NCI-H1105 treated with DMSO at 0.1 percent for 48 hours (cell line): ENCODE measurements around the gene TMEM50A.
"Not testable (repeated sequence)": the region's sequence is repeated elsewhere in the genome, so short reads cannot be mapped to it uniquely, and the experiment has no call there.

Experiments
- DNase-seq: peaks from one replicate; lab custom pipeline; 2025; lab: John Stamatoyannopoulos, UW

Gene TMEM50A

GRCh38 chr1:25338188-25338981 lies at the start of gene TMEM50A:
TMEM50A (plus strand) TSS chr1:25338334; CDS start chr1:25340487, 2,153 bp downstream.
- peak; percentile 80 for DNase-seq

- DNase-seq: not testable (repeated sequence)
These were observed 49.5 kb upstream of the TMEM50A start for GRCh38 chr1:25288573-25289101.

GRCh38 chr1:25290043-25290442 lies 48.1 kb upstream of the TMEM50A start:
- DNase-seq: not testable (repeated sequence)

DNA sequence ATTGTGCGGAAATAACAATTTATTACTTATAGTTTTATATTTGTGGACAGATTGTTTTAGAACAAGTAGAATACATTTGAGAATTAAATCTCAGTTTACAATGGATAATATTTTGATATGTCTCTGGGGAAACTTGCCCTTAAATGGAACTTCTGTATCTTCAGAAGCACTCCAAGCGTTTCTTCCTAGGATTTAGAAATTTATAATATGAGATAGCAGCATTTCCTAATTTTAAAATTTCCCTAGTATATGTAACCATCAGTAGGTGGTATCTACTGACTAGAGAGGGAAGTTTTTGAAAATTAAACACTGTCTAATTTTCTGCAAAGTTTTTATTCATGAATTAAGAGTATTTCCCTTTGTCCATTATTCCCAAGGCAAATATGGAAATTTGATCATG lies 44.7 kb upstream of the TMEM50A start:
- not testable (repeated sequence) for DNase-seq

DNA sequence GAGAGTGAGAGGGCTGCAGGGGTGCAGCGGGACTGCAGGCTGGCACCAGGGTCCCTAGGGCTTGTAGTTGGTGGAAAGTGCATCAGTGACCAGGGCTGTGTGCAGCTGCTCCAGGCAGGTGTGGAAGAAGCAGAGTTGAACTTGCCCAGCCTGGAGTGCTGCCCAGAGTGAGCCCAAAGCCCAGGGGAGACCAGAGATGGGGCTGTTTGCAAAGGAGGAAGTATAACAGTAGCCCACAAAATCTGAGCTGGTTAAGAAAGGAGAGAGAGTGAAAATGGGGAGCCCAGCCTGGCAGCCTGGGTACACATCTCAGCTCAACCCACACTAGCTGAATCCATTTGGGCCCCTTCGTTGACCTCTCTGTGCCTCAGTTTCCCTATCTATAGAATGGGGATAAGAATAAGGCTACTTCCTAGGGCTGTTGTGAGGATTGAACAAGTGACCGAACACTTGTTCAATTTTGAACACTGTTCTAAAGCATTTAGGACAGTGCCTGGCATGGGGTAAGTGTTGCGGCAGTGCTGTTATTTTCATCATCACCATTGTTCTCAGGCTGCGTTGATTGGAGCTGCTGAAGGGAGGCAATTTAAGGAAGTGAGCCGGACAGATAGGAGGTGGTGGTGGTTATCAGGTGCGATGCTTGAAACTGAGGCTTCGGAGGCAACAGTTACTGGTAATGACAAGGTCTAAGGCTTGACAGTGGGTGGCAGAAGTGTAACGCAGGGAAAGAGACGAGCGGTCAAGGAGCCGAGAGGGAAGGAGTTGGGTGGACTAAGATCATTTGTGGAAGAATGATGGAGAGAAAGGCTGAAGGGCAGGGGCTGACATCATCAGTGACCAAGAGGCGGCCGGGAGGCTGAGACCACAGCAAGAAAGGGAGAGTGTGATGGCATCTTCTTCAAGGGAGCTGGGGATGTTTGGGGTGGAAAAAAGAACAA lies 43.0 kb upstream of the TMEM50A start:
- not testable (repeated sequence) for DNase-seq

- not testable (repeated sequence) for DNase-seq
These were observed 41.6 kb upstream of the TMEM50A start for GRCh38 chr1:25296501-25296900.

DNA sequence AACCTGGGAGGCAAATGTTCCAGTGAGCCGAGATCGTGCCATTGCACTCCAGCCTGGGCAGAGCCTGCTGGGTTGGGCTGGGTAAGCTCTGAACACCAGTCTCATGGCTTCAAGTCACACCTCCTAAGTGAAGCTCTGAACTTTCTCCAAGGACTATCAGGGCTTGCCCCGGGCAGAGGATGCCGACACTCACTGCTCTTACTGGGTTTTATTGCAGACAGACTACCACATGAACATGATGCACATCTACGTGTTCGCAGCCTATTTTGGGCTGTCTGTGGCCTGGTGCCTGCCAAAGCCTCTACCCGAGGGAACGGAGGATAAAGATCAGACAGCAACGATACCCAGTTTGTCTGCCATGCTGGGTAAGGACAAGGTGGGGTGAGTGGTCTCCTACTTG lies 37.4 kb upstream of the TMEM50A start:
- DNase-seq: not testable (repeated sequence)

DNA sequence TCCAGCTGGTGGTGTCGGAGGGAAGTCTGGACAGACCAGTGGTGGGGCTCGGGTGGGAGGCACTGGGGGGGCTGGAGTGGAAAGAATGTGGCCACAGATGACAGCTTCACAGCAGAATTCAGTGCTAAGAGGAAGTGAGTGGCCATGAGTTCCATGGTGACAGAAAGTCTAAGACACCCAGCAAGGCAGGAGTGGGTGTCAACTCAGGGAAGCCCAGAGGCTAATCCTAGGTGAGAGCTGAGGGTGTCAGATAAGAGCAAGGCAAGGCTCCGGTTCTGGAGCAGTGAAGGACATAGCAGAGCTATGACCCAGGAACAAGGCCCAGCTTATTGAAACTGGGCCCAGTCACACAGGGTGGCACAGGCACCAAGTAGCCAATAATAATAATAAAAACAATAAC lies 35.8 kb upstream of the TMEM50A start:
- DNase-seq: not testable (repeated sequence)

GRCh38 chr1:25304936-25305335 lies 33.2 kb upstream of the TMEM50A start:
- DNase-seq: not testable (repeated sequence)

DNA sequence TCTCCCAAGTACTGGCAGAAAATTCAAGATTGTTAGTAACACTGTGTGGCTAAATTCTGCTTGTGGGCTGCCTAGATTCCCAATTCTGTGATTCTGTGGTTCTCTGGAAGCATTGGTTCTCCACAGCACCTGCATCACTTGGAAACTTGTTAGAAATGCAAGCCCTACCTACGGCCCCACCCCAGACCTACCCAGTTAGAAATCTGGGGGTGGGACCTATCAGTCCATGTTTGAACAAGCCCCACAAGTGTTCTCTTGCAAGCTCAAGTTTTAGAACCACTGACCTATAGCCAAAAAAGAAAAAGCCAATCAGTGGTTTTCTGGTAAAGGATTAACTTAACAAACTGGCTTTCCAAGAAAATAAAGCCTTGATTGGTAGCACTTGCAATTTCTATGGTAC lies 30.0 kb upstream of the TMEM50A start:
- DNase-seq: not testable (repeated sequence)

DNA sequence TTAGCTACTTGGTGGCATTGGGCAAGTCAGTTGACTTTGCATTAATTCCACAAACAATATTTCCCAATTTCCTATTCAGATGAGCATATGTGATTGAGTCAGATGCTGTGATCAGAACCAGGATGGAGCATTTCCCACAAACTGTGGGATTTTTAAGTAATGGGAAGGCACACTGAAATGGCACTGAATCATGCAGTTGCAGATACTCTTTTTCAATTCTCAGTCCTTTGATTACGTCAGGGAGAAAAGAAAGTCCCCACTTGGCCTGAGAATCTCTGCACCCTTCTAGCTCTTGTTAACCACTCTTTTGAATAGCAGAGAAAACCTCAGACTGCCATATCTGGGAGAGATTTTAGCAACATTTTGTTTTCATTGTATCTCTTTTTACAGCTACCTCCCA lies 29.0 kb upstream of the TMEM50A start:
- not testable (repeated sequence) for DNase-seq

- not testable (repeated sequence) for DNase-seq
These were observed 28.6 kb upstream of the TMEM50A start for GRCh38 chr1:25309486-25309885.

- not testable (repeated sequence) for DNase-seq
These were observed 25.2 kb upstream of the TMEM50A start for GRCh38 chr1:25312806-25313470.

- not testable (repeated sequence) for DNase-seq
These were observed 17.7 kb upstream of the TMEM50A start for GRCh38 chr1:25320314-25320938.

- not testable (repeated sequence) for DNase-seq
These were observed 16.0 kb upstream of the TMEM50A start for GRCh38 chr1:25322127-25322526.

- not testable (repeated sequence) for DNase-seq
These were observed 13.7 kb upstream of the TMEM50A start for GRCh38 chr1:25324407-25324806.

- not testable (repeated sequence) for DNase-seq
These were observed 10.0 kb upstream of the TMEM50A start for GRCh38 chr1:25327864-25328790.

GRCh38 chr1:25328791-25329185 lies 9.3 kb upstream of the TMEM50A start:
- not testable (repeated sequence) for DNase-seq

- not testable (repeated sequence) for DNase-seq
These were observed 8.8 kb upstream of the TMEM50A start for GRCh38 chr1:25329336-25329735.

- DNase-seq: not testable (repeated sequence)
These were observed 8.2 kb upstream of the TMEM50A start for GRCh38 chr1:25329950-25330349.
